Loucy (cell line): ENCODE data around the gene FAM193A.

ENCODE experiments used
- H2AFZ ChIP-seq: fragments of 200-600 bp; sonication (generic); 2 replicates; pipeline ENCODE4 v1.6.0; 2016; ENCODE audit warnings: antibody characterized with exemption, mild to moderate bottlenecking, low read length, moderate library complexity
- H3F3A ChIP-seq: fragments of 200-600 bp; 2 replicates; pipeline ENCODE4 v1.6.0; 2016; ENCODE audit warnings: antibody characterized with exemption, low read depth, mild to moderate bottlenecking
- H3K27me3 ChIP-seq: fragments of 200-600 bp; sonication (generic); 2 replicates; pipeline ENCODE4 v1.6.1; 2014; ENCODE audit warnings: low read length, mild to moderate bottlenecking; ENCODE audit not compliant: insufficient read depth, poor library complexity, severe bottlenecking
- H3K36me3 ChIP-seq: fragments of 200-600 bp; sonication (generic); 2 replicates; pipeline ENCODE4 v1.6.1; 2016; ENCODE audit warnings: low read length; ENCODE audit not compliant: insufficient read depth
- H3K4me1 ChIP-seq: fragments of 200-600 bp; sonication (generic); 2 replicates; pipeline ENCODE4 v1.5.1; 2014; ENCODE audit warnings: low read length, mild to moderate bottlenecking; ENCODE audit not compliant: insufficient read depth, poor library complexity, severe bottlenecking
- H3K4me2 ChIP-seq: fragments of 200-600 bp; sonication (generic); 2 replicates; pipeline ENCODE4 v1.6.0; 2014; ENCODE audit warnings: antibody characterized with exemption, low read length, low read depth, mild to moderate bottlenecking; ENCODE audit not compliant: poor library complexity, severe bottlenecking
- H3K4me3 ChIP-seq: fragments of 200-600 bp; sonication (generic); 2 replicates; pipeline ENCODE4 v1.5.1; 2014; ENCODE audit warnings: low read length, mild to moderate bottlenecking, mixed read lengths; ENCODE audit not compliant: poor library complexity, severe bottlenecking
- H3K79me2 ChIP-seq: fragments of 200-600 bp; sonication (generic); 2 replicates; pipeline ENCODE4 v1.6.1; 2014; ENCODE audit warnings: low read length; ENCODE audit not compliant: insufficient read depth
- H3K9ac ChIP-seq: fragments of 200-600 bp; sonication (generic); 2 replicates; pipeline ENCODE4 v1.6.0; 2014; ENCODE audit warnings: mild to moderate bottlenecking, low read depth, low read length, moderate library complexity; ENCODE audit not compliant: poor library complexity, severe bottlenecking
- H3K9me2 ChIP-seq: fragments of 200-600 bp; sonication (generic); replicated peaks from 2 replicates; pipeline ENCODE4 v1.6.1; 2016; ENCODE audit warnings: low read depth, low read length, mixed read lengths
- H3K9me3 ChIP-seq: fragments of 200-600 bp; sonication (generic); 2 replicates; pipeline ENCODE4 v1.6.1; 2014; ENCODE audit warnings: mild to moderate bottlenecking, antibody characterized with exemption, low read length, low read depth; ENCODE audit not compliant: insufficient read depth
- H4K20me1 ChIP-seq: fragments of 200-600 bp; sonication (generic); 2 replicates; pipeline ENCODE4 v1.6.0; 2014; ENCODE audit warnings: antibody characterized with exemption, low read length, mild to moderate bottlenecking; ENCODE audit not compliant: insufficient read depth, poor library complexity, severe bottlenecking
- EZH2phosphoT487 ChIP-seq: fragments of 200-600 bp; IDR thresholded peaks from 2 replicates; pipeline ENCODE4 v1.6.1; 2018; ENCODE audit warnings: antibody characterized with exemption, mild to moderate bottlenecking, moderate library complexity, borderline replicate concordance
- TF ChIP-seq, protein P1 (sequence below): fragments of 200-600 bp; sonication (generic); conservative IDR thresholded peaks from 2 replicates; pipeline ENCODE4 v1.5.1; 2014; ENCODE audit warnings: mild to moderate bottlenecking, antibody characterized with exemption, low read length

Gene FAM193A

DNA sequence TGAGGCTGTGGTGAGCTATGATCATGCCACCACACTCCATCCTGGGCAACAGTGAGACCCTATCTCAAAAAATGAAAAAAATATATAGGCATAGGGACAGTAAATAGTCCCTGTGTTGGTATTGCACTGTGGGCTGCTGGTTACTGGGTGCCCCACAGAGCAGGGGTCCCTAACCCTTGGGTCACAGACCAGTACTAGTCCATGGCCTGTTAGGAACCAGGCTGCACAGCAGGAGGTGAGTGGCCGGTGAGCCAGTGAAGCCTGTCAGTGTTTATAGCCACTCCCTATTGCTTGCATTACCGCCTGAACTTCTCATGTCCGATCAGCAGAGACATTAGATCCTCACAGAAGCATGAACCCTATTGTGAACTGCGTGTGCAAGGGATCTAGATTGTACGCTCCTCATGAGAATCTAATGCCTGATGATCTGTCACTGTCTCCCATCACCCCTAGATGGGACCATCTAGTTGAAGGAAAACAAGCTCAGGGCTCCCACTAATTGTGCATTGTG lies 113.2 kb downstream of the FAM193A start:
- H3K9ac ChIP-seq = no peak overlapping the region
- no peaks in the 10 kb centered on the region for H4K20me1 ChIP-seq
- no peaks in the 10 kb centered on the region for H3F3A ChIP-seq
- no peak overlapping the region for H3K4me3 ChIP-seq
- no peak overlapping the region for H3K4me2 ChIP-seq
- no peak overlapping the region for H2AFZ ChIP-seq
- no peak for TF ChIP-seq EZH2phosphoT487
- TF ChIP-seq, protein P1, sequence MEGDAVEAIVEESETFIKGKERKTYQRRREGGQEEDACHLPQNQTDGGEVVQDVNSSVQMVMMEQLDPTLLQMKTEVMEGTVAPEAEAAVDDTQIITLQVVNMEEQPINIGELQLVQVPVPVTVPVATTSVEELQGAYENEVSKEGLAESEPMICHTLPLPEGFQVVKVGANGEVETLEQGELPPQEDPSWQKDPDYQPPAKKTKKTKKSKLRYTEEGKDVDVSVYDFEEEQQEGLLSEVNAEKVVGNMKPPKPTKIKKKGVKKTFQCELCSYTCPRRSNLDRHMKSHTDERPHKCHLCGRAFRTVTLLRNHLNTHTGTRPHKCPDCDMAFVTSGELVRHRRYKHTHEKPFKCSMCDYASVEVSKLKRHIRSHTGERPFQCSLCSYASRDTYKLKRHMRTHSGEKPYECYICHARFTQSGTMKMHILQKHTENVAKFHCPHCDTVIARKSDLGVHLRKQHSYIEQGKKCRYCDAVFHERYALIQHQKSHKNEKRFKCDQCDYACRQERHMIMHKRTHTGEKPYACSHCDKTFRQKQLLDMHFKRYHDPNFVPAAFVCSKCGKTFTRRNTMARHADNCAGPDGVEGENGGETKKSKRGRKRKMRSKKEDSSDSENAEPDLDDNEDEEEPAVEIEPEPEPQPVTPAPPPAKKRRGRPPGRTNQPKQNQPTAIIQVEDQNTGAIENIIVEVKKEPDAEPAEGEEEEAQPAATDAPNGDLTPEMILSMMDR = no peak
- no peaks in the 10 kb centered on the region for H3K79me2 ChIP-seq
- H3K27me3 ChIP-seq = no peaks in the 10 kb centered on the region
- H3K9me2 ChIP-seq = no peaks in the 10 kb centered on the region
- peaks cover 67% of the 10 kb centered on the region; the same call in 1 of the 2 replicates for H3K36me3 ChIP-seq
- no peaks in the 10 kb centered on the region for H3K9me3 ChIP-seq
- no peaks in the 10 kb centered on the region for H3K4me1 ChIP-seq

DNA sequence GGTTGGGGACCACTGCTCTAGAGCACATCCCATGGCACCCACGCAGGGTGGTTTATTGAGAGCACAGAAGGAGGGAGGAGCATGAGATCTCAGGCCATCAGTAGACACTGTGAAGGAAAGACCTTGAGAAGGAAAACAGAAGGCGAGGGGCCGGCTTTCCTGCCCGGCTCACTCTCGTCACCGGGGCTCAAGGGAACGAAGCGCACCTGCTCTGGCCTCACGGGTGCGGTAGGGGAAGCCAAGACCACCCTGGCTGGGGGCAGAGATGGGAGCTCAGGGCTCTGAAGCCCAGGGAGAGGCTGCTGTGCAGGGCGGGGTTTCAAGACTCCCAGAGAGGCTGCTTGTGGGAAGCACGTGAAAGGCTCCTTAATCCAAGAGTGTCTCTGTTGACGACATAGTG lies 113.8 kb downstream of the FAM193A start:
- Histone ChIP-seq H3K9me2 (no peaks in the 10 kb centered on the region), H3K79me2 (no peaks in the 10 kb centered on the region), H3K4me1 (no peaks in the 10 kb centered on the region), H3K4me2 (no peak overlapping the region), H4K20me1 (no peaks in the 10 kb centered on the region), H3K9me3 (no peaks in the 10 kb centered on the region), H3K27me3 (no peaks in the 10 kb centered on the region), H3K36me3 (peaks cover 66% of the 10 kb centered on the region; the same call in 1 of the 2 replicates), H3F3A (no peaks in the 10 kb centered on the region), H3K9ac (no peak overlapping the region), H2AFZ (no peak overlapping the region), H3K4me3 (no peak overlapping the region)
- no peak for TF ChIP-seq EZH2phosphoT487
- TF ChIP-seq, protein P1 = no peak

DNA sequence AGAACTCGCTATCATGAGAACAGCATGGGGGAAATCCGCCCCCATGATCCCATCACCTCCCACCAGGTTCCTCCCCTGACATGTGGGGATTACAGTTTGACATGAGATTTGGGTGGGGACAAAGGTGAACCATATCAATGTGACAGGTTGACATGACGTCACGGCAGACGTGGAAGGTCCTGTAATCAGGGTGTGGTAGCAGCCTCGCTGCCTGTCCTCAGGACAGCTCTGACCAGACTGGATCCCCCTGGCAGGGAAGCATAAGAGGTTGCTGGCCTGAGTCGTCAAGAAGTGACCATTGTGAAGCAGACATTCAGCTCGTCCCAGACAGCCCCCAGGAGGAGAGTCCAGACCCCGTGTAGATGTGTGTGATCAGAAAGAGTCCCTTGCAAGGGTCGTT lies 115.1 kb downstream of the FAM193A start:
- Histone ChIP-seq H3F3A (no peaks in the 10 kb centered on the region), H3K4me2 (no peak overlapping the region), H3K9me3 (no peaks in the 10 kb centered on the region), H3K4me3 (no peak overlapping the region), H4K20me1 (no peaks in the 10 kb centered on the region), H2AFZ (no peak overlapping the region), H3K9me2 (no peaks in the 10 kb centered on the region), H3K36me3 (peaks cover 75% of the 10 kb centered on the region; the same call in 1 of the 2 replicates), H3K79me2 (no peaks in the 10 kb centered on the region), H3K9ac (no peak overlapping the region), H3K27me3 (no peaks in the 10 kb centered on the region), H3K4me1 (no peaks in the 10 kb centered on the region)
- TF ChIP-seq, protein P1 = no peak
- TF ChIP-seq EZH2phosphoT487 = no peak
